OCI-LY1 (cell line): ENCODE measurements around the gene GNG2.

ENCODE experiments used
- H2AFZ ChIP-seq: fragments of 200-600 bp; sonication (generic), shearing (Covaris generic); 2 replicates; pipeline ENCODE4 v1.6.0; 2014; ENCODE audit warnings: antibody characterized with exemption, mild to moderate bottlenecking, low read length
- H3F3A ChIP-seq: fragments of 200-600 bp; sonication (generic), shearing (Covaris generic); 2 replicates; pipeline ENCODE4 v1.6.0; 2014; ENCODE audit warnings: mild to moderate bottlenecking, antibody characterized with exemption, low read length, moderate library complexity; ENCODE audit not compliant: insufficient read depth
- H3K27ac ChIP-seq: fragments of 200-600 bp; sonication (generic); 2 replicates; pipeline ENCODE4 v1.5.1; 2014; ENCODE audit warnings: low read length, mixed run types, mild to moderate bottlenecking, low read depth; ENCODE audit not compliant: poor library complexity, severe bottlenecking
- H3K27me3 ChIP-seq: fragments of 200-600 bp; sonication (generic); 2 replicates; pipeline ENCODE4 v1.6.0; 2014; ENCODE audit warnings: antibody characterized with exemption, mild to moderate bottlenecking, low read length, moderate library complexity; ENCODE audit not compliant: insufficient read depth
- H3K36me3 ChIP-seq: fragments of 200-600 bp; sonication (generic); 2 replicates; pipeline ENCODE4 v1.6.1; 2014; ENCODE audit warnings: mild to moderate bottlenecking, antibody characterized with exemption, low read length, moderate library complexity, mixed read lengths; ENCODE audit not compliant: insufficient read depth
- H3K4me1 ChIP-seq: fragments of 200-600 bp; sonication (generic); 2 replicates; pipeline ENCODE4 v1.5.1; 2014; ENCODE audit warnings: mild to moderate bottlenecking, low read length, moderate library complexity; ENCODE audit not compliant: insufficient read depth, severe bottlenecking
- H3K4me2 ChIP-seq: fragments of 200-600 bp; sonication (generic), shearing (Covaris generic); 2 replicates; pipeline ENCODE4 v1.6.1; 2014; ENCODE audit warnings: low read length
- H3K4me3 ChIP-seq: fragments of 200-600 bp; sonication (generic); 2 replicates; pipeline ENCODE4 v1.5.1; 2014; ENCODE audit warnings: low read length, low read depth, mild to moderate bottlenecking, mixed read lengths; ENCODE audit not compliant: poor library complexity, severe bottlenecking
- H3K79me2 ChIP-seq: fragments of 200-600 bp; shearing (Covaris generic); 2 replicates; pipeline ENCODE4 v1.6.1; 2016; ENCODE audit warnings: mixed run types, low read length, mixed read lengths; ENCODE audit not compliant: insufficient read depth
- H3K9ac ChIP-seq: fragments of 200-600 bp; sonication (generic), shearing (Covaris generic); 2 replicates; pipeline ENCODE4 v1.6.1; 2014; ENCODE audit warnings: mild to moderate bottlenecking, low read length, mixed read lengths
- H3K9me2 ChIP-seq: fragments of 200-600 bp; sonication (generic), shearing (Covaris generic); 2 replicates; pipeline ENCODE4 v1.6.1; 2014; ENCODE audit warnings: low read depth, mild to moderate bottlenecking, low read length, mixed read lengths
- H3K9me3 ChIP-seq: fragments of 200-600 bp; shearing (Covaris generic); 2 replicates; pipeline ENCODE4 v1.6.1; 2014; ENCODE audit warnings: low read length, mixed read lengths
- H4K20me1 ChIP-seq: fragments of 200-600 bp; sonication (generic), shearing (Covaris generic); 2 replicates; pipeline ENCODE4 v1.6.0; 2016; ENCODE audit warnings: mild to moderate bottlenecking, low read length; ENCODE audit not compliant: insufficient read depth
- CTCF ChIP-seq: fragments of 200-600 bp; sonication (generic), shearing (Covaris generic); IDR thresholded peaks from 2 replicates; pipeline ENCODE4 v1.5.1; 2017; ENCODE audit warnings: mild to moderate bottlenecking, antibody characterized with exemption, low read length, moderate library complexity, mixed read lengths
- EZH2 ChIP-seq: fragments of 200-600 bp; sonication (generic), shearing (Covaris generic); IDR thresholded peaks from 2 replicates; pipeline ENCODE4 v1.8.0; 2017; ENCODE audit warnings: borderline replicate concordance, mixed run types, mild to moderate bottlenecking, antibody characterized with exemption, low read length, moderate library complexity, mixed read lengths

GNG2 gene

GRCh38 chr14:51989293-51990234, 129.2 kb downstream of the GNG2 start, which contains the start of gene RTRAF:
Gene RTRAF, plus strand, starts transcription at chr14:51989546. Its CDS starts 94 bp downstream, at chr14:51989640.
- TF ChIP-seq CTCF, result no peak
- no peak for TF ChIP-seq EZH2
- H2AFZ ChIP-seq, result peak within 1 kb of the TSS; percentile 91
- H3K4me2 ChIP-seq, result peak within 1 kb of the TSS; percentile 90
- peaks cover 34% of the 10 kb centered on the region for H3K36me3 ChIP-seq
- no peaks in the 10 kb centered on the region for H3K27me3 ChIP-seq
- H3K9ac ChIP-seq, result peak within 1 kb of the TSS; percentile 80
- peaks cover 35% of the 10 kb centered on the region for H3K4me1 ChIP-seq
- H3K9me2 ChIP-seq, result no peaks in the 10 kb centered on the region
- H3F3A ChIP-seq, result no peaks in the 10 kb centered on the region
- no peaks in the 10 kb centered on the region for H4K20me1 ChIP-seq
- H3K27ac ChIP-seq, result no peak within 1 kb of the TSS
- H3K4me3 ChIP-seq, result peak within 1 kb of the TSS; percentile 74
- no peaks in the 10 kb centered on the region for H3K9me3 ChIP-seq
- H3K79me2 ChIP-seq, result peaks cover 19% of the 10 kb centered on the region

DNA sequence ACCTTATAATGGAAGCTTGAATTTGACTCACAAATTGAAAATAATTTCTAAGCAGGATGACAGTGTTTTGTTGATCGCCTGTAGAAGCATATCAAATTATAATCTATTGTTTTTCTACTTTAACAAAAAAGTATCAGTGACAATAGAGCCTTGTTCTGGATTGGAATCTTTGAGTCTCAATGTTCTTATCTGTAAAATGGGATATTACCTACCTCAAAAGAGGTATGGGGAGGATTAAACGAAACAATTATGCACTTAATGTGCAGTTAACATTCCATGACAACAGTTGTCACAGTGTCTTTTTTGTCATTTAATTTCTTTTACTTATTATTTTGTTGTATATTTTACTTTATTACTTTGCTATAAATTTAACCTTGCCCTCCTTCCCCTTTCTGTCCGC, 130.1 kb downstream of the GNG2 start:
- Histone ChIP-seq H3K4me1 (peaks cover 35% of the 10 kb centered on the region), H3K36me3 (peaks cover 43% of the 10 kb centered on the region)

DNA sequence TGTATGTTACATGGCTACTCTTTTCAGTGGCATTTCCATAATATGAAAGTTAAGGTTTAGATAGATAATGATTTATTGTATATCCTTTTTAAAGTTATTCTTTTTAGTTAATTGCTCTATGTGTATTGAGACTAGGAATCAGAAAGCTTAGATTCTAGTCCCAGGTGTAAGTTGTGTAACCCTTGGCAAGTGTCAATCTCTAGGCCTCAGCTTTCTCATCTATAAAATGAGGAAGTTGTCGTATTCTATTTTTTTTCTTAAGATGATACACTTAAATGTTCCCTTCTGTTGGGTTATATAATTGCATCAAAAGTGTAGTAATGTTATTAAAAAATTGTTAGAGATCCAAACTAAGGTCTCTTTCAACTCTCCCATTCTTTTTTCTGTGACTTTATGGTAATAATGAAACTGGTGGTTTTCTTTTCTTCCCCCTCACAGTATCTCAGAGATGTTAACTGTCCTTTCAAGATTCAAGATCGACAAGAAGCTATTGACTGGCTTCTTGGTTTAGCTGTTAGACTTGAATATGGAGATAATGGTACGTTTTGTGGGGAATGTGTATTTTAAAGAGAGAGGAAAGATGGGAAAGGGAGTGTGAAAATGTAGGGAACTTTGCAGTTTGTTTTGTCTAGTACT, 133.0 kb downstream of the GNG2 start:
- Histone ChIP-seq H3F3A (no peaks in the 10 kb centered on the region), H3K9ac (no peak overlapping the region), H4K20me1 (no peaks in the 10 kb centered on the region), H3K79me2 (peaks cover 19% of the 10 kb centered on the region), H3K4me2 (no peak overlapping the region), H3K9me2 (no peaks in the 10 kb centered on the region), H3K4me1 (peaks cover 32% of the 10 kb centered on the region), H3K27ac (no peak overlapping the region), H3K9me3 (no peaks in the 10 kb centered on the region), H3K36me3 (peaks cover 71% of the 10 kb centered on the region), H3K27me3 (no peaks in the 10 kb centered on the region), H2AFZ (no peak overlapping the region), H3K4me3 (no peak overlapping the region)
- TF ChIP-seq EZH2 (no peak), CTCF (no peak)

More for the DNA sequence above, 130.1 kb downstream of the GNG2 start:
- no peak for TF ChIP-seq CTCF
- TF ChIP-seq EZH2, result no peak
- Histone ChIP-seq H3K9me3 (no peaks in the 10 kb centered on the region), H3K27me3 (no peaks in the 10 kb centered on the region), H3K4me3 (peak overlapping the region; percentile 74), H3K27ac (no peak overlapping the region), H4K20me1 (no peaks in the 10 kb centered on the region), H3F3A (no peaks in the 10 kb centered on the region), H3K9me2 (no peaks in the 10 kb centered on the region), H3K9ac (peak overlapping the region; percentile 80), H3K79me2 (peaks cover 19% of the 10 kb centered on the region), H3K4me2 (peak overlapping the region; percentile 77), H2AFZ (no peak overlapping the region)
